ENCODE results near the gene TNRC18.

Gene TNRC18

DNA sequence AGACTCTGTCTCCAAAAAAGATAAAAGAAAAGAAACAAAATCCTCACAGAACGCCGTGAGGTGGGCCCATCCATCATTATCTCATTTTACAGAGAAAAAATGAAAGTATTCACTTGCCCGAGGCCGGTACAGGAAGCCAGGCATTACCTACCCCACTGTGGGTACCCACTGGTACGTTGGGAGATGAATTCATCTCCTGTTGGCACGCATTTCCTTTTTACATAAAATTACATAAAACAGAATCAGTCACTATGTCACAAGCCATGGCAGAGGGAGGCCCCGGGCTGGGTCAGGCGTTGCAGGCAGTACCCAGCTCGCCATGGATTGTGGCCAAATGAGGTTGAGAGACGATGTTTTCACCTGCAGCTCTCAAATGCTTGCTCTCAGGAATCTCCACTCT lies 38.6 kb upstream of the TNRC18 start:
- TF ChIP-seq NFIC (IDR thresholded peaks at IDR 0.05) (no peak), CEBPB (IDR thresholded peaks at IDR 0.05) (no peak), RAD21 (IDR thresholded peaks at IDR 0.05; ENCODE audit: low read depth) (no peak), EGR1 (IDR thresholded peaks at IDR 0.05) (no peak), YY1 (IDR thresholded peaks at IDR 0.05; ENCODE audit: low read depth) (no peak), TEAD4 (IDR thresholded peaks at IDR 0.05) (no peak)
- TF ChIP-seq, protein P1, sequence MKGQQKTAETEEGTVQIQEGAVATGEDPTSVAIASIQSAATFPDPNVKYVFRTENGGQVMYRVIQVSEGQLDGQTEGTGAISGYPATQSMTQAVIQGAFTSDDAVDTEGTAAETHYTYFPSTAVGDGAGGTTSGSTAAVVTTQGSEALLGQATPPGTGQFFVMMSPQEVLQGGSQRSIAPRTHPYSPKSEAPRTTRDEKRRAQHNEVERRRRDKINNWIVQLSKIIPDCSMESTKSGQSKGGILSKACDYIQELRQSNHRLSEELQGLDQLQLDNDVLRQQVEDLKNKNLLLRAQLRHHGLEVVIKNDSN (IDR thresholded peaks at IDR 0.05) = no peak

DNA sequence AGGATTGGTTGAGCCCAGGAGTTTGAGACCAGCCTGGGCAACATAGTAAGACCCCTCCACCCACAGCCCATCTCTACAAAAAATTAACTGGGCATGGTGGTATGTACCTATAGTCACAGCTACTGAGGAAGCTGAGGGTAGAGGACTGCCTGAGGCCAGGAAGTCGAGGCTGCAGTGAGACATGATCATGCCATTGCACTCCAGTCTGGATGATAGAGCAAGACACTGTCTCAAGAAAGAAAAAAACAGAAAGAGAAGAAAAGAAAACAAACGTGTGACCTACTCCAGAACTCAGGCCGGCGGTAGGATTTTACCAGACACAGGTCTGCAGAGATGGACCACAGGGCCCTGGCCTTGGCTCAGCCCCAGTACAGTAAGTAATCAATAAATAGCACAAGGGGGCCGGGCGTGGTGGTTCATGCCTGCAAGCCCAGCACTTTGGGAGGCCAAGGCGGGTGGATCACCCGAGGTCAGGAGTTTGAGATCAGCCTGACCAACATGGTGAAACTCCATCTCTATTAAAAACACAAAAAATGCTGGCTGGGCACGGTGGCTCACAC lies 35.4 kb upstream of the TNRC18 start:
- TF ChIP-seq ZBTB7A (IDR thresholded peaks at IDR 0.05; ENCODE audit: low read depth) = no peak
- no peak for TF ChIP-seq EP300 (IDR thresholded peaks at IDR 0.05; ENCODE audit: borderline replicate concordance)
- no peak for TF ChIP-seq RAD21 (IDR thresholded peaks at IDR 0.05; ENCODE audit: low read depth)

DNA sequence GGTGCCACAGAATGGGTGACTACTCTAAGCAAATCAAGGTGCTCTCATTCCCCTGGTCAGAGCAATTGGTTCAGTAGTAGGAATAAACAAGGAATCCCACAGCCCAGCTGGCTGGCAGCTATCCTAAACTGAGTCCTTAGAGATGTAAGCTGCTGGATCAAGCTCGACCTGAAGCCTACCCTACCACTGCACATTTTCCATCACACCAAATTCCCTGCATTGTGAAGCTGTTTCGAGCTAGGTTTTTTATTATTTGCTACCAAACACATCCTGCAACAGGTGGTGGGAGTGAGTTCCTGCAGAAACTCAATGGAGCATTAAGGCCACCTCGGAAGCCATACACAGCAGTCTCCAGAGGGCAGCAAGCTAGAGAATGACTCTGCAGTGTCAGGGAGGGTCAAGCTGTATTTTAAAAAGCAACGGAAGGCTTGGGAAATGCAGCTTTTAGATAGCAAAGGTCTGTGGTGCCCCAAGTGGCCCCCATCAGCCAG lies 33.7 kb upstream of the TNRC18 start:
- no peak for TF ChIP-seq ZBTB7A (IDR thresholded peaks at IDR 0.05; ENCODE audit: low read depth)
- 0 out of 2 replicates have a peak, but pooled peaks have one; percentile 18 for TF ChIP-seq EP300 (IDR thresholded peaks at IDR 0.05; ENCODE audit: borderline replicate concordance)

DNA sequence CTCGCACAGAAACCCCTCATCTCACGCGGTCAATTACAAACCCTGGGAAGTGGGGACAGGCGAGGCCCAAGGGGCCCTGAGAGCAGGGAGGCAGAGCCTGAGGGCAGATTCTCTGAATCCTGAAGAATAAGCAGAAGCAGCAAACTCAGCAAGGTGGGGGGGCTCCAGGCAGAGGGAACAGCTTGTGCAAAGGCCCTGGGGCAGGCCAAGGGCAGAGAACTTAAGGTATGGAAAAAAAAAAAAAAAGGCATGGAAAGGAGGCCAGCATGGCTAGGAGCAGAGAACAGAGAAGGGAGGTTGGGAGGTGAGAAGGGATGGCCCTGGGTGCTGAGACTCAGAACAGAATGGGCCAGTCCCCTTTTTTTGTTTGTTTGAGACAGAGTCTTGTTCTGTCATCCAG lies 32.8 kb upstream of the TNRC18 start:
- TF ChIP-seq YY1 (IDR thresholded peaks at IDR 0.05; ENCODE audit: low read depth) (no peak), TCF12 (IDR thresholded peaks at IDR 0.05; ENCODE audit: low read depth) (no peak), TEAD4 (IDR thresholded peaks at IDR 0.05) (no peak), EGR1 (IDR thresholded peaks at IDR 0.05) (no peak), NFIC (IDR thresholded peaks at IDR 0.05) (no peak), FOXM1 (IDR thresholded peaks at IDR 0.05; ENCODE audit: borderline replicate concordance, low read depth) (no peak), CREB1 (IDR thresholded peaks at IDR 0.05; ENCODE audit: low read depth) (no peak), EP300 (IDR thresholded peaks at IDR 0.05; ENCODE audit: borderline replicate concordance) (no peak), CEBPB (IDR thresholded peaks at IDR 0.05) (no peak), RAD21 (IDR thresholded peaks at IDR 0.05; ENCODE audit: low read depth) (no peak)
- TF ChIP-seq, protein P1 (IDR thresholded peaks at IDR 0.05) = no peak
- TF ChIP-seq, protein P2, sequence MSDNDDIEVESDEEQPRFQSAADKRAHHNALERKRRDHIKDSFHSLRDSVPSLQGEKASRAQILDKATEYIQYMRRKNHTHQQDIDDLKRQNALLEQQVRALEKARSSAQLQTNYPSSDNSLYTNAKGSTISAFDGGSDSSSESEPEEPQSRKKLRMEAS (IDR thresholded peaks at IDR 0.05) = no peak

DNA sequence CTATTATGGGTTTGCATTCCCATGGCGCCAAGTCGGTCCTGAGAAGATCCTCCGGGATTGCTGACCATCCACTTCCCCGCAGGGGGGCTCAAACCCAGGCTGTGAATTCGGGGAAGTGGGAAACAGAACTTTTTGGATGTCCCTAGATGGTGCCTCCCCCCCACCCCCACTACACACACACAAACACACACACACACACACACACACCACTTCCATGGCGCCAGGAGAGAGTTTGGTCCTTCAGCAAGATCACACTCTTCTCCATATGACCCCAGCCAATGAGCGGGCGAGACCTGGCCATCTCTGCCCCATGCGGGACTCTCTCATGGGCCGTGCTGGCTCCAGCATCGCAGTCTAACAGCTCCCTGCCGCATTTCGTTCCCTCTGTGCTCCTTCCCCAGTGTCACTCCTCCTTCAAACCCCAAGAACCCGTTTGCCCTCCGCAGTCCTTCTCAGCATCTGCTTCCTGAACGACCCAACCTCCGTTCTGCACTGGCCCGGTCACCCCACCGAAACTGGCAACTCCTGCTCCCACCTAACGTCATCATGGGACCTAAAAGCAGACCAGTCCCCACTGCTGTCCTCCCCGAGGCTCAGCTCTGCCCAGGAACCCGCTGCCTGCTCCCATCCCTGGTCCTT lies 32.1 kb upstream of the TNRC18 start:
- TF ChIP-seq NFIC (IDR thresholded peaks at IDR 0.05) = no peak
- no peak for TF ChIP-seq RAD21 (IDR thresholded peaks at IDR 0.05; ENCODE audit: low read depth)
- TF ChIP-seq TCF12 (IDR thresholded peaks at IDR 0.05; ENCODE audit: low read depth) = no peak
- TF ChIP-seq ZBTB7A (IDR thresholded peaks at IDR 0.05; ENCODE audit: low read depth) = no peak
- TF ChIP-seq, protein P2 (IDR thresholded peaks at IDR 0.05) = no peak
- no peak for TF ChIP-seq YY1 (IDR thresholded peaks at IDR 0.05; ENCODE audit: low read depth)
- TF ChIP-seq, protein P1 (IDR thresholded peaks at IDR 0.05) = no peak
- no peak for TF ChIP-seq CREB1 (IDR thresholded peaks at IDR 0.05; ENCODE audit: low read depth)
- no peak for TF ChIP-seq TEAD4 (IDR thresholded peaks at IDR 0.05)
- no peak for TF ChIP-seq EP300 (IDR thresholded peaks at IDR 0.05; ENCODE audit: borderline replicate concordance)
- no peak for TF ChIP-seq CEBPB (IDR thresholded peaks at IDR 0.05)
- TF ChIP-seq TAF1 (IDR thresholded peaks at IDR 0.05; ENCODE audit: low read depth) = no peak
- TF ChIP-seq, protein P3, sequence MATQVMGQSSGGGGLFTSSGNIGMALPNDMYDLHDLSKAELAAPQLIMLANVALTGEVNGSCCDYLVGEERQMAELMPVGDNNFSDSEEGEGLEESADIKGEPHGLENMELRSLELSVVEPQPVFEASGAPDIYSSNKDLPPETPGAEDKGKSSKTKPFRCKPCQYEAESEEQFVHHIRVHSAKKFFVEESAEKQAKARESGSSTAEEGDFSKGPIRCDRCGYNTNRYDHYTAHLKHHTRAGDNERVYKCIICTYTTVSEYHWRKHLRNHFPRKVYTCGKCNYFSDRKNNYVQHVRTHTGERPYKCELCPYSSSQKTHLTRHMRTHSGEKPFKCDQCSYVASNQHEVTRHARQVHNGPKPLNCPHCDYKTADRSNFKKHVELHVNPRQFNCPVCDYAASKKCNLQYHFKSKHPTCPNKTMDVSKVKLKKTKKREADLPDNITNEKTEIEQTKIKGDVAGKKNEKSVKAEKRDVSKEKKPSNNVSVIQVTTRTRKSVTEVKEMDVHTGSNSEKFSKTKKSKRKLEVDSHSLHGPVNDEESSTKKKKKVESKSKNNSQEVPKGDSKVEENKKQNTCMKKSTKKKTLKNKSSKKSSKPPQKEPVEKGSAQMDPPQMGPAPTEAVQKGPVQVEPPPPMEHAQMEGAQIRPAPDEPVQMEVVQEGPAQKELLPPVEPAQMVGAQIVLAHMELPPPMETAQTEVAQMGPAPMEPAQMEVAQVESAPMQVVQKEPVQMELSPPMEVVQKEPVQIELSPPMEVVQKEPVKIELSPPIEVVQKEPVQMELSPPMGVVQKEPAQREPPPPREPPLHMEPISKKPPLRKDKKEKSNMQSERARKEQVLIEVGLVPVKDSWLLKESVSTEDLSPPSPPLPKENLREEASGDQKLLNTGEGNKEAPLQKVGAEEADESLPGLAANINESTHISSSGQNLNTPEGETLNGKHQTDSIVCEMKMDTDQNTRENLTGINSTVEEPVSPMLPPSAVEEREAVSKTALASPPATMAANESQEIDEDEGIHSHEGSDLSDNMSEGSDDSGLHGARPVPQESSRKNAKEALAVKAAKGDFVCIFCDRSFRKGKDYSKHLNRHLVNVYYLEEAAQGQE (IDR thresholded peaks at IDR 0.05; ENCODE audit: low read depth) = no peak
- no peak for TF ChIP-seq EGR1 (IDR thresholded peaks at IDR 0.05)
- TF ChIP-seq FOXM1 (IDR thresholded peaks at IDR 0.05; ENCODE audit: borderline replicate concordance, low read depth) = no peak

DNA sequence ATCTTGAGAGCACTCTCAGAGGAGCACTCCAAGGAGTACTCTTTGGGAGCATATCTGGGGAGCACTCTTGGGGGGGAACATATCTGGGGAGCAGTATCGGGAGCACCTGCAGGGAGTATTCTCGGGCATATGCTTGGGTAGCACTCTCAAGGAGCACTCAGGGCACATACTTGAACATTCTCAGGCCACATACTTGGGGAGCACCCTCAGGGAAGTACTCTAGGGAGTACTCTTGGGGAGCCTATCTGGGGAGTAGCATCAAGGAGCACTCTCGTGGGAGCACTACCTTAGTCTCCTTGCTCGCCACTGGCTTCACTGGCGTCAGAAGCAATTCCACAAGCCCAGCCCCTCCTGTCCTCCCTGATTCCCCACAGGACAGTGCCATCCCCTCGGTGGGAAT lies 31.5 kb upstream of the TNRC18 start:
- TF ChIP-seq RAD21 (IDR thresholded peaks at IDR 0.05; ENCODE audit: low read depth) (no peak), NFIC (IDR thresholded peaks at IDR 0.05) (no peak), FOXM1 (IDR thresholded peaks at IDR 0.05; ENCODE audit: borderline replicate concordance, low read depth) (no peak), TEAD4 (IDR thresholded peaks at IDR 0.05) (no peak)

DNA sequence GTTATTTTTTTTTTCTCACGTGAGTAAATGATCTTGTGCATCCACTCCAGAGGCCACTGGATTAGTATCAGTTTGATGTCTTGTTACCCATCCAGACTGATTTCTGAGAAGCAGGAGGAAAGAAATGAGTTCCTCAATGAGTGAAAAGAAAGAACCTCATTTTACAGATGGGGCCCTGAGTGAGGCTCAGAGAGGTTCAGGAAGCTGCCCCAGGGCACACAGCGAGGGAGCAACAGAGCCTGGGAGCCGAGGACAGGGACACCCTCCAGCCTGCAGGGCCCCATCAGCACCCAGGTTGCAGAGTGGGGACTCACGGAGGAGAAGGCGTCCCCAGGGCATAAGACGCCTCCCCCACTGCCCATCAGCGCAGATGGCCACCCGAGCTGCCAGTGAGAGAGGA lies 30.9 kb upstream of the TNRC18 start:
- TF ChIP-seq, protein P3 (IDR thresholded peaks at IDR 0.05; ENCODE audit: low read depth) = no peak
- TF ChIP-seq EGR1 (IDR thresholded peaks at IDR 0.05) (no peak), TCF12 (IDR thresholded peaks at IDR 0.05; ENCODE audit: low read depth) (no peak), EP300 (IDR thresholded peaks at IDR 0.05; ENCODE audit: borderline replicate concordance) (no peak), RAD21 (IDR thresholded peaks at IDR 0.05; ENCODE audit: low read depth) (no peak), ZBTB7A (IDR thresholded peaks at IDR 0.05; ENCODE audit: low read depth) (no peak), YY1 (IDR thresholded peaks at IDR 0.05; ENCODE audit: low read depth) (no peak), TAF1 (IDR thresholded peaks at IDR 0.05; ENCODE audit: low read depth) (no peak), TEAD4 (IDR thresholded peaks at IDR 0.05) (no peak), CREB1 (IDR thresholded peaks at IDR 0.05; ENCODE audit: low read depth) (no peak), NFIC (IDR thresholded peaks at IDR 0.05) (no peak), CEBPB (IDR thresholded peaks at IDR 0.05) (no peak), FOXM1 (IDR thresholded peaks at IDR 0.05; ENCODE audit: borderline replicate concordance, low read depth) (no peak)
- TF ChIP-seq, protein P1 (IDR thresholded peaks at IDR 0.05) = no peak
- TF ChIP-seq, protein P2 (IDR thresholded peaks at IDR 0.05) = no peak

Measured in Ishikawa (cell line).